Measurements from ENCODE around the gene CUX1.

- TF ChIP-seq CTCF (conservative IDR thresholded peaks at IDR 0.05; ENCODE audit: low read depth, low read length), result no peak
- no peak for TF ChIP-seq EZH2 (IDR thresholded peaks at IDR 0.05; ENCODE audit: low read length, unreplicated experiment)
- no peak for TF ChIP-seq EZH2phosphoT487 (IDR thresholded peaks at IDR 0.05; ENCODE audit: borderline replicate concordance, low read length)
Observed at GRCh38 chr7:101983147-101983811, 165.9 kb downstream of the CUX1 start.
